Nephron (organoid): ENCODE measurements around the gene SPG7.
A peak's percentile ranks its signal among the peaks of the same experiment; 100 is the strongest.
"Not testable (repeated sequence)": the region's sequence is repeated elsewhere in the genome, so short reads cannot be mapped to it uniquely, and the experiment has no call there.

Source experiments
- H3K27ac Mint-ChIP-seq, 3 experiments: 2 replicates each; pipeline ENCODE4 v1.8.0; 2020; ENCODE audit warnings: mixed read lengths in 3 of 3, mild to moderate bottlenecking in 2 of 3, moderate library complexity in 1 of 3
- H3K27me3 Mint-ChIP-seq: 2 replicates; pipeline ENCODE4 v1.8.0; 2021; ENCODE audit warnings: low read depth, mild to moderate bottlenecking, moderate library complexity, mixed read lengths
- H3K36me3 Mint-ChIP-seq: 2 replicates; pipeline ENCODE4 v1.8.0; 2020; ENCODE audit warnings: low read depth, mixed read lengths
- H3K4me1 Mint-ChIP-seq: 2 replicates; pipeline ENCODE4 v1.8.0; 2020; ENCODE audit warnings: mixed read lengths
- H3K4me3 Mint-ChIP-seq, 3 experiments: 2 replicates each; pipeline ENCODE4 v1.8.0; 2020; ENCODE audit warnings: mild to moderate bottlenecking in 3 of 3, mixed read lengths in 3 of 3, moderate library complexity in 2 of 3
- H3K9me3 Mint-ChIP-seq: 2 replicates; pipeline ENCODE4 v1.8.0; 2020; ENCODE audit warnings: mixed read lengths
- TF ChIP-seq, protein P1 (sequence below), 3 experiments: fragments of 200-600 bp; sonication (generic); IDR thresholded peaks; one replicate each; pipeline ENCODE4 v1.5.0; 2021; ENCODE audit warnings: antibody characterized with exemption in 3 of 3; ENCODE audit not compliant: unreplicated experiment in 3 of 3

The SPG7 gene

DNA sequence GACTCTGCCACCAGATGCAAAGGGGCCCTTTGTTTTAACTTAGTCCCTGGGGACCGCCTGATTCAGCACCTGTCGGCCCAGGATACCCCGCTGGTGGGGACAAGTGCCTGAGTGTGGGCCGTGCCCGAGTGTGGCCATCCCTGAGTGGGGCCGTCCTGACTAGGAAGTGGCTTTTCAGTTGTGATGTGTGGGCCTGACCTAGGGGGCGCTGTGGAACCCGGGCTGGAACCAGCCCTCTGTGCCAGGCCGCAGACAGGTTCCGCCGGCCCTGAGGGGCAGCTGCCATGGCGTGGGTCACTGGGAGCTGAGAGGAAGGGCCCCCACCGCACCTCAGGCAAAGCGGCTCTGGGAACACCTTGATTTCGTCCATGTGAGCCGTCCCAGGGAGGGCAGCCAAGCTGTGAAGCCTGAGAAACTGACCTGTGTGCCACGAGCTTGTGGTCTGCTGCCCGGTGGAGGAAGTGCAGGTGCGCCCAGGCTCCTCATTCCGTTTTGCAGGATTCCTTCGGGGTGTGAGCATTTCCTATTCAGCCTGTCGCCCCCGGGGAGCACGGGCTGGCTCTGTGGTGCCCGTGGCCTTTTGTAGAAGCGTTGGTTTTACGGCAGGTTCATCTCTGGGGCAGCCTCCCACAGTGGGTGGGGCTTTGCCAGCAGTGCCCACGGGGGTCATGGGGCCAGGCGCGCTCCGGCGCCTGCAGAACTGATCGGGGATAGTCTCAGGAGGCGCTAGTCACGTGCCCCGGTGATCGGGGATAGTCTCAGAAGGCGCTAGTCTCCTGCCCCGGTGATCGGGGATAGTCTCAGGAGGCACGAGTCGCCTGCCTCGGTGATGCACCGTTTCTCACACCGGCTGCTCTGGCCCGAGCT lies 57.5 kb downstream of the SPG7 start:
- H3K4me3 Mint-ChIP-seq: peak overlapping the region; percentile 35 to 53 (median 37)
- H3K9me3 Mint-ChIP-seq: no peaks in the 10 kb centered on the region
- TF ChIP-seq, protein P1, sequence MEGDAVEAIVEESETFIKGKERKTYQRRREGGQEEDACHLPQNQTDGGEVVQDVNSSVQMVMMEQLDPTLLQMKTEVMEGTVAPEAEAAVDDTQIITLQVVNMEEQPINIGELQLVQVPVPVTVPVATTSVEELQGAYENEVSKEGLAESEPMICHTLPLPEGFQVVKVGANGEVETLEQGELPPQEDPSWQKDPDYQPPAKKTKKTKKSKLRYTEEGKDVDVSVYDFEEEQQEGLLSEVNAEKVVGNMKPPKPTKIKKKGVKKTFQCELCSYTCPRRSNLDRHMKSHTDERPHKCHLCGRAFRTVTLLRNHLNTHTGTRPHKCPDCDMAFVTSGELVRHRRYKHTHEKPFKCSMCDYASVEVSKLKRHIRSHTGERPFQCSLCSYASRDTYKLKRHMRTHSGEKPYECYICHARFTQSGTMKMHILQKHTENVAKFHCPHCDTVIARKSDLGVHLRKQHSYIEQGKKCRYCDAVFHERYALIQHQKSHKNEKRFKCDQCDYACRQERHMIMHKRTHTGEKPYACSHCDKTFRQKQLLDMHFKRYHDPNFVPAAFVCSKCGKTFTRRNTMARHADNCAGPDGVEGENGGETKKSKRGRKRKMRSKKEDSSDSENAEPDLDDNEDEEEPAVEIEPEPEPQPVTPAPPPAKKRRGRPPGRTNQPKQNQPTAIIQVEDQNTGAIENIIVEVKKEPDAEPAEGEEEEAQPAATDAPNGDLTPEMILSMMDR (IDR thresholded peaks at IDR 0.05; ENCODE audit: unreplicated experiment in 3 of 3): peak; percentile 42 to 64 (median 53)
- peaks cover 37% of the 10 kb centered on the region for H3K4me1 Mint-ChIP-seq
- peak overlapping the region in 1 of 3 experiments; percentile 85 for H3K27ac Mint-ChIP-seq
- H3K36me3 Mint-ChIP-seq: peaks cover 32% of the 10 kb centered on the region
- peaks cover 4% of the 10 kb centered on the region for H3K27me3 Mint-ChIP-seq

DNA sequence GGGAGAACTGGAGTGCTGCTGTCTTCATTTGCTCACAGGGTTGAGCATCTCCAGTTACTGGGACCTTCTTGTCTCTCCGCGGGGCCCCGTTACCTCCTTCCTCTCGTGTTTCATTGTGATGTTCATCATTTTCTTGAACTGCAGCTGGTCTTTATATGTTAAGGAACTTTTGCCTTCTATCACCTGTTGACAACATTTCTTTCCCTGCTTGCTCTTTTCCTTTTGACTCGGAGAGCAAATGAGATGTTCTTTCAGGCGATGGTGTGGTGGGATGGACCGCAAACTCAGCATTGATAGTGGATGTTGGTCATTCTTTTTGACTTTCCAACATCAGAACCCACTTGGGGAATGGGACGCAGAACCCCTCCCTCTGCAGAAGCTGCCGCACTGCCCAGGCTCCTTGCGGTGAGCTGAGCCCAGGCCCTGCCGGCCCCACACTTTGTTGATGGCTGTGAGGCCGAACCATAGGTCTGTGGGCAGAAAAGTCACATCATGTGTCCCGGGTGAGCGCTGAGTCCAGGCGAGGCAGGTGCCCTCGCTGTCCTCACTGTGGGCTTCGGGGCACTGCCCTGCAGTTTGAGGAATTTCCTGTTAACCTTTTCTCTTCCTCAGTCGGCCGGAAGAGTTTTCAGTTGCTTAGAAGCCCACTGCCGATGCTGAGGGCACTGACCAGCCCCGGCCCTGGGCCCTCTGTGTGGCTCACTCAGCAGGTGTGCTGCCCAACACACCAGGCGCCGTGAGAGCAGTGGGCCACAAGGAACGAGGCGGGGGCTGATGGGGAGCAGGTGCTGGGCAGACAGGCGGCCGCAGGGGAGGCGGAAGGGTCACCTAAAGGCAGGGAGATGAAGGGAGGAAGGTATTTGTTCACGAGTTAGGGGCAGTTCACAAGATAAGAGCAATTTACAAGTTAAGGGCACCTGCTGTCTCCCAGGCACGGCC lies 59.7 kb downstream of the SPG7 start:
- Mint-ChIP-seq H3K9me3 (no peaks in the 10 kb centered on the region), H3K4me1 (peaks cover 24% of the 10 kb centered on the region), H3K36me3 (peaks cover 16% of the 10 kb centered on the region), H3K27ac (no peak overlapping the region), H3K27me3 (peaks cover 15% of the 10 kb centered on the region), H3K4me3 (no peak overlapping the region)
- TF ChIP-seq, protein P1 (IDR thresholded peaks at IDR 0.05; ENCODE audit: unreplicated experiment in 3 of 3): no peak

DNA sequence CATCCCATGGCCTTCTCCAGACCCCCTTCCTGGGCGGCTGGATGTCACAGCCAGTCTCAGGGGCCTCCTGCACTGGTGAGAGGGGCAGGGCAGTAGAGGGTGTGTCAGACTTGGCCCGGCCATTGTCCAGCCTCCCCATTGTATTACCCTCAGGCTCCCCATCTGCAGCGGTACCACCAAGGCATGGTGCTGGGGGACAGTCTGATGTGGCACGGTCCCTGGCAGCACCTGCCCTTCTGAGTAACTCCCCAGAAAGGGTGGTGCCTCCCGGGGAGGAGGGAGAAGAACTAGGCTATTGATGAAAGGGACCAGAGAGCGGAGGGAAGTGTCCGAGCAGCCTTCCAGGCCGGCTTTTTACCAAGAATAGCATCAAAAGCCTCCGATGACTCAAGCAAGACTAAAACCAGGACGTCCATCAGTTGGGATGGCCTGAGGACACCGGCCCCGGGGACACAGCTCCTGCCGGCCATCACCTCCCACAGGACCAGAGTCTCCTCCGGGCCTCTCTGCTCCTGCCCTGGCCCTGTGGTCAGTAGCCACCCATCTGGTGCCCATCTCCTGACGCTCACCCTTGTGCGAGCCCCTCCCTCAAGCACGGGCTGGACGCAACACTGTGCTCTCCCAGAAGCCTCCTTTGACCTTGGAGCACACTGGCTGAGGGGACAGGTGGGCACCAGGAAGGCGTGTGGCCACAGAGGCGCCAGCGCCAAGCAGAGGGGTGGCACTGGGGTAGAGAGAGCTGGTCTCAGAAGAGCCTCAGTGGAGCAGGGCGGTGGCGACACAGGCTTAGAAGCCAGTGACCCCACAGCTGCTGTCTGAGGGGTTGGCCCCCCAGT lies 61.5 kb downstream of the SPG7 start:
- no peak overlapping the region for H3K4me3 Mint-ChIP-seq
- no peak overlapping the region for H3K27ac Mint-ChIP-seq
- peaks cover 18% of the 10 kb centered on the region for H3K4me1 Mint-ChIP-seq
- peaks cover 4% of the 10 kb centered on the region for H3K36me3 Mint-ChIP-seq
- TF ChIP-seq, protein P1 (IDR thresholded peaks at IDR 0.05; ENCODE audit: unreplicated experiment in 3 of 3): no peak
- H3K27me3 Mint-ChIP-seq: peaks cover 28% of the 10 kb centered on the region
- H3K9me3 Mint-ChIP-seq: no peaks in the 10 kb centered on the region

DNA sequence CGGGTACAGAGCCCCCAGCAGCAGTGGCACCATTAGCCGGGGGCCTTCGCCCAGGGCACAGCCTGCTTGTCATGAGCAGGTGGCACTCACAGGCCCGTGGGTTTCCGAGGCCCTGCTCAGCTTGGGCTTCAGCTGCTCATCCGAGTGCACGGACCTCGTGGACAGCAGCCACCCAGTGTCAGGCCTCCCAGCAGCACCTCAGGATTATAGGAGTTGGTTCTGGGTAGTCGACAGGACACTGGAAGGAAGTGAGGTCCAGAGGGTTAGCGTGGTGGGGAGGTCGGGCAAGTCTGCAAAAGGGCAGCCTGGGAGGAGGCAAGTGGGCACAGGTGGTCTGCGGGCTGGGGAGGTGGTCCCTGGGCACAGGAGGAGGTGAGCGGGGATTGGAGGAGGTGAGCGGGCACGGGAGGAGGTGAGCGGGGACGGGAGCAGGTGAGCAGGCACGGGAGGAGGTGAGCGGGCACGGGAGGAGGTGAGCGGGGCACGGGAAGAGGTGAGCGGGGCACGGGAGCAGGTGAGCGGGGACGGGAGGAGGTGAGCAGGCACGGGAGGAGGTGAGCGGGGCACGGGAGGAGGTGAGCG lies 62.2 kb downstream of the SPG7 start:
- H3K9me3 Mint-ChIP-seq: no peaks in the 10 kb centered on the region
- TF ChIP-seq, protein P1 (IDR thresholded peaks at IDR 0.05; ENCODE audit: unreplicated experiment in 3 of 3): no peak
- H3K4me1 Mint-ChIP-seq: peaks cover 11% of the 10 kb centered on the region
- no peak overlapping the region for H3K4me3 Mint-ChIP-seq
- no peaks in the 10 kb centered on the region for H3K36me3 Mint-ChIP-seq
- H3K27me3 Mint-ChIP-seq: peaks cover 32% of the 10 kb centered on the region
- no peak overlapping the region for H3K27ac Mint-ChIP-seq

DNA sequence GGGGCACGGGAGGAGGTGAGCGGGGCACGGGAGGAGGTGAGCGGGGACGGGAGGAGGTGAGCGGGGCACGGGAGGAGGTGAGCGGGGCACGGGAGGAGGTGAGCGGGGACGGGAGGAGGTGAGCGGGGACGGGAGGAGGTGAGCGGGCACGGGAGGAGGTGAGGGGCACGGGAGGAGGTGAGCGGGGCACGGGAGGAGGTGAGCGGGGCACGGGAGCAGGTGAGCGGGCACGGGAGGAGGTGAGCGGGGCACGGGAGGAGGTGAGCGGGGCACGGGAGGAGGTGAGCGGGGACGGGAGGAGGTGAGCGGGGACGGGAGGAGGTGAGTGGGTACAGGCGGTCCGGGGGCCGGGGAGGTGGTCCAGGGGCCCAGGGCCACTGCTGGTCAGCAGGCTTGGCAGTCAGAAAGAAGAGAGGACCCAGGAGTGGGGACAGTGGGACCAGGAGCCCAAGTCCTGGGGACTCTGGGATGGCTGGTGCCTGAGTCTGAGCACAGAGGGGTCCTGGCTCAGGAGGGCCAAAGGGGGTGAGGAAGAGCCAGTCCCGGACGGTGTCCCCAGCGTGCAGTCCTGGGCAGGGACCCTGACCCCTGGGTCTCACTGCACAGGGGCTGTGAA lies 62.9 kb downstream of the SPG7 start:
- not testable (repeated sequence) for H3K9me3 Mint-ChIP-seq, H3K4me3 Mint-ChIP-seq, H3K4me1 Mint-ChIP-seq, H3K36me3 Mint-ChIP-seq, H3K27ac Mint-ChIP-seq
- H3K27me3 Mint-ChIP-seq: peaks cover 32% of the 10 kb centered on the region
